CD4-positive, alpha-beta T cell treated with Interleukin-17A for 4 hours (primary cell): ENCODE data around the gene MTX1.
"Not testable (repeated sequence)": the region's sequence is repeated elsewhere in the genome, so short reads cannot be mapped to it uniquely, and the experiment has no call there.

Experiments
- DNase-seq: peaks from one replicate; pipeline ENCODE4 v3.0.0-alpha.2; 2020; ENCODE audit warnings: mixed read lengths

The MTX1 gene

DNA sequence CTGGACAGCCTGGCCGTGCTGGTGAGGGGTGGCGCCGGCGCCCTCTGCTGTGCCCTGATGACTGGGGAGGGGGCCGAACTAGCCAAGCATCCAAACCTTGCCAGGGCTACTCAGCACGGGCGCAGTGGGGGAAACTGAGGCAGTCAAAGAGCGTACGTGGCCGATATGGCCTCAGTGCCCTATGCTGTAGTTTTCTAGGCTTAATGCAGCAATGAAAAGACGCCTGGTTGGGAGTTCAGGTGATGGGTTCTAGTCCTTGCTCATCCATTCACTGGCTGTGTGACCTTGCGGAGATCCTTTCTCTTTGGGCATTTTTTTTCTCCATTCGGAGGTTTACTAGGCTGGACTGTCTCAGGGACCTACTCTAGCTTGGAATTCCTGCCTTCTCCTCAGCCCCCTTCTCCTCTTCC is 822 bp downstream of the MTX1 start:
- no peak for DNase-seq

DNA sequence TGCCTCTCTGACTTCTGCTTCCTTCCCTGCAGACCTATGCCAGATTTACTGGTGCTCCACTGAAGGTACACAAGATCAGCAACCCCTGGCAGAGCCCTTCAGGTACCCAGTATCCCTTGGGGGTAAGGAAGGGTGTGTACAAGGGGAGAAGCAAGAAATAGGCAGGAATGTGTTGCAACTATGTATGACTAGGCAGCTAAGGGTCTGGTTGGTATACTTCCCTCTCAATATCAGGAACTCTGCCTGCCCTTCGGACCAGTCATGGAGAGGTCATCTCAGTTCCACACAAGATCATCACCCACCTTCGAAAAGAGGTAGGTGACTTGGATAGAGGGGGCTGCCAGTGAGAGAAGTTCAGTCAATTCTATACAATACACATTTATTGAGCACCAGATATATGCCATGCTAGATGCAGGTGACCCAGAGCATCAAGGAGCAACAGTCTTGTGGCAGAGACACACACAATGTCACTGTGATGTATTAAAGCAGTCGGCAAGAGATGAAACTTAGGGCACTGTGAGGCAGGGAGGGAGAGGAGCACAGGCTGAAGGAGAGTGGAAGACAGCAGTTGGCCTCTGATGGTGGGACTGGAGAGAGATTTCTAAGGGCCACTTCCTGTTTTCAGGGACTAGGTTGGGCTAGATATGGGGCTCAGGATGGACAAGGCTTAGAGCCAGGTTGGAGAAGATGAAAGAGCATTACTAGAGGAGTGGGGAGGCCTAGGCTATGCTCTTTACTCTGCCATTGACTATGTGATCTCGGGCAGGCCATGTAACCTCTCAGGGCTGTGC is 2.0 kb downstream of the MTX1 start:
- no peak for DNase-seq

DNA sequence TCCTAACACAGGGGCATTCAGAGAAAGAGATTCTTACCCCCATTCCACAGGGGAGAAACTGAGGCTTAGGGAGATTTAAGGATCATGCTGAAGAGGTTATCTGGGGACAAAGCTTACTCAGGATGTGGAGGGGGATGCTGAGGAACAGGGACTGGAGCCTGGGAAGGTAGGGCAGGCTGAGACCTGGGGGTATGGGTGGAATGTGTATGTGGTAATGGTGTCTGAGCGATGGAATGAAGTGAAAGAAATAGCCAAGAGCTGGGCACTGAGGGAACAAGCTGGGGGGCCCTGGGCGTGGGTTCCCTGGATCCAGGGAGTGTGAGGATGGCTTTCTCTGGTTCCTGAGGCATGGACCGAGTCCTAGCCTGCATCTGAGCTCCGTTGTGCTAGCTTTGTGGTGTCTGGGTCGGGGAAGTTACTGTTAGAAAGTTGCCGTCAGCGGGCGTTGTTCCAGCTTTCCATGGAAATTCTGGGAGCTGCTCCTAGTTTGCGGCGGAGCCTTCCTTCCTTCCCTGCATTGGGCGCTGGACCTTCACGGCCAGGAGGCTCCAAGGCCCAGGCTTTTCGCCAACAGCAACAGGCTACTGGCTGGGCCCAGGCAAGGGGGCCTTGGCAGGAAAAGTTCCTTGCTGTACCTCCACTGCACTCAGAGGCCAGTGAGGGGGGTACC is 3.0 kb downstream of the MTX1 start:
- not testable (repeated sequence) for DNase-seq

DNA sequence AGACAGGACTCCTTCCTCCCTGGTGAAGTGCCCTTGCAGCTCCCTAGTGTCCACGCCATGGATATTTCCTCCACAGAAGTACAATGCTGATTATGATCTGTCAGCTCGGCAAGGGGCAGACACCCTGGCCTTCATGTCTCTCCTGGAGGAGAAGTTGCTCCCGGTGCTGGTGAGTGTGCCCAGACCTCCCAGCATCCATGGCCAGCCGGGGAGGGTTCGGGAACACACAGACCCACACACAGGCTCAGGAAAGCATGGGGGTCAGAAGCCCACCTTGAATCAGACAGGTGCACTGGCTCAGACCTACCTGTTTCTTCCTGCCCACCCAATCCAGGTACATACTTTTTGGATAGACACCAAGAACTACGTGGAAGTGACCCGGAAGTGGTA is 3.6 kb downstream of the MTX1 start:
- DNase-seq, result not testable (repeated sequence)

DNA sequence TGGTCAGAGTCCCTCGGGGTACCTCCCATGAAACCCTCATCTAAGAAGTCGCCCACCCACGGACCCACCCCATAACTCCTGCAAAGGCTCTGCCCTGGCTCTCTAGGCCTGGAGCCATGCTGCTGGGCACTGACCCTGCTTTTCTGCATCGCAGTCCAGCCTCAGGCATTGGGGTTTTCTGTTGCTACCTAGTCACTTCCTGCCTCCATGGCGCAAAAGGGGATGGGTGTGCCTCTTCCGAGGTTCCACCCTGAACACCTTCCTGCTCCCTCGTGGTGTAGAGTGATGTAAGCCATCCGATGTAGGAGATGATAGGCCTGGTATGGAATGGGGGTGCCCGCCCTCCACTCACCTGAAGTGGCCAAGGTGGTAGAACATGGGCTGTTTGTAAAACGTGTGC is 6.2 kb downstream of the MTX1 start:
- DNase-seq, result not testable (repeated sequence)

DNA sequence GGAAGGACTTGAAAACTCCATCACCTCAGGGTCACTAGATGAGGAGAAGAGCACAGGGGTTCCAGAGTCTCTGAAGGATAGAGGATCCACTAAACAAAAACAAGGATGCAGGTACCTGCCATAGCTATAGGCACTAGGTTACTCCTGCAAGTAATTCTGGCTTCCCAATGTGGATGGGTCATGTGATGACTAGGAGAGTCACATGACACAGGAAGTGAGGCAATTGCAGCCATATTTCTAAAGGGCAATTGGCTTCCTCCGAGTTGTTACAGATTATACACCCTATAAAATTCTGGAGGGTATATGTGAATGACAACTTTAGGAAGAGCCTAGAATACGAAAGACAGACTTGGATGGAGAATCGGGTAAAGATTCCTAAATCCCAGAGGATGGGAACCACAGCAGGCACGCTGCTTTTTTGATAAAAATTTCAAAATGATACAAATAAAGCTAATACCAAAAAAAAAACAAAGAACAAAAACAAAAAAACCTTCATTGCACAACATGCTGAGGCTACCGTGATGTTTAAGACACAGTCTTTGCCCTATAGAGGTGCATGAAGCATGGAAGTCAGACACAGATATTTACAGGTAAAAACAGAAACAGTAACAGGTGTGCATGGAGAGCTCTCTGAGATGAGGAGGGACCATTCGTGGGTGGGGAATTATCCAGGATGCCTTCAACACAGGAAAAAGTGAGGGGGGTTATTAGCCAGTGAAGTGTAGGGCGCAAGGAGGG is 10.5 kb downstream of the MTX1 start:
- DNase-seq, result peak; percentile 21

DNA sequence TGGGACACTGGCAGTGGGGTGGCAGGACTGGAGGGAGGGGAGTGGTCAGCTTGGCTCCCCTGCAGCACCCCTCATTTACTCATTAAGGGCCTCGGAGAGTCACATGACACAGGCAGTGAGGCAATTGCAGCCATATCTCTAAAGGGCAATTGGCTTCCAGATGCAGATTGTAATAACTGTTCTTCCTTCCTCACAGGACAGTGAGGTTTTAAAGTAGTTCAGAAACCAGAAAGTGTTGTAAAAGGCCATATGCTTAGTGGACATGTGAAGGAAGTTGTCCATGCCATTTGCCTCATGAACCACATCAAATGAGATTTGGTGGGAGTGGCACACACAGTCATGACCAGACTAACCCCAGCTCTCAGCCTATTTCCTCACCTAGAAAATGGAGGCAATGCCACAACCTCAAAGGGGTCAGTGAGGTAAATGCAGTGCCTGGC is 11.1 kb downstream of the MTX1 start:
- DNase-seq, result no peak

DNA sequence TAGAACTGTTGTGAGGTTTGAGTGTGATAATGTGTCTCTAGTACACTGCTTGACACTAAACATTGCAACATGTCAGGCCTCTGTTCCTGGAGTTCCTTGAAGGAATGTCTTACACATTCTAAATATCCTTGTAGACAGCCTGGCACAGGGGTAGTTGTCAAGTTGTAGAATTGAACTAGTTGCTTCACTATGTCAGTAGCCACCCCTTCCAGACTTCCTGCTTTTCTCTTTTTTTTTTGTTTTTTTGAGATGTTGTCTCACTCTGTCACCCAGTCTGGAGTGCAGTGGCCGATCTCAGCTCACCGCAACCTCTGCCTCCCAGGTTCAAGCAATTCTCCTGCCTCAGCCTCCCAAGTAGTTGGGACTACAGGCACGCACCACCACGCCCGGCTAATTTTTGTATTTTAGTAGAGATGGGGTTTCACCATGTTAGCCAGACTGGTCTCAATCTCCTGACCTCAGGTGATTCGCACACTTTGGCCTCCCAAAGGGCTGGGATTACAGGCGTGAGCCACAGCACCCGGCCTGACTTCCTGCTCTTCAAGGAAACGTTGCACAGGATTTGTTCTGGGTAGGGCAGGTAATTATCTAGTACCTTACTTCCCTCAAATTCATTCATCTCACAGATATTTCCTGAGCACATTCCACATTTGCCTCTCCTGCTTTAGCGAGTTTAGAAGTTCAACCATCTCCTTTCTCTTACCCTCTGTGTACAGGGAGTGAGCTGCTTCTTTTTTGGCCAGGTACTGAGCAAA is 11.9 kb downstream of the MTX1 start:
- not testable (repeated sequence) for DNase-seq

DNA sequence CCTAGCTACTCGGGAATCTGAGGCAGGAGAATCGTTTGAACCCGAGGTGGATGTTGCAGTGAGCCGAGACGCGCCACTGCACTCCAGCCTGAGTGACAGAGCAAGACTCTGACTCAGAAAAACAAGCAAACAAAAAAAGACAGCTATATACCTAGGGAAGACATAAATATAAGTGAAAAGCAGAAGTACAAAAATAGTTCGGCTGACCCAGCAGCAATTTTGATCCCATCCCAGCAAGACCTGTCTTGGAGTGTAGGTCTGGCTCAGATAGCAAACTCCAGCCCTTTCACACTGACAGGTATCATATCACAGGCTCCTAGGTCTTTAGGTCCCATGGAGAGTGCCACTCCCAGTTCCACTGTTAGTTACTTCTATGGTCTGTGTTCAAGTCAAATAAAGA is 14.6 kb downstream of the MTX1 start:
- no peak for DNase-seq

DNA sequence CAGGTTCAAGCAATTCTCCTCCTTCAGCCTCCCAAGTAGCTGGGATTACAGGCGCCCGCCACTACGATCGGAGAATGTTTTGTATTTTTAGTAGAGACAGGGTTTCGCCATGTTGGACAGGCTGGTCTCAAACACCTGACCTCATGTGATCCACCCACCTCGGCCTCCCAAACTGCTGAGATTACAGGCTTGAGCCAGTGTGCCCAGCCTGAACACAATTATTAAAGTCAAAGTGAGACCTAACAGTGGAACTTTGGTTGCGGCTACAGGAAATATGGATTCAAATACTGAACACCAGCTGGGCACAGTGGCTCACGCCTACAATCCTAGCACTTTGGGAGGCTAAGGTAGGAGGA is 16.9 kb downstream of the MTX1 start:
- not testable (repeated sequence) for DNase-seq

DNA sequence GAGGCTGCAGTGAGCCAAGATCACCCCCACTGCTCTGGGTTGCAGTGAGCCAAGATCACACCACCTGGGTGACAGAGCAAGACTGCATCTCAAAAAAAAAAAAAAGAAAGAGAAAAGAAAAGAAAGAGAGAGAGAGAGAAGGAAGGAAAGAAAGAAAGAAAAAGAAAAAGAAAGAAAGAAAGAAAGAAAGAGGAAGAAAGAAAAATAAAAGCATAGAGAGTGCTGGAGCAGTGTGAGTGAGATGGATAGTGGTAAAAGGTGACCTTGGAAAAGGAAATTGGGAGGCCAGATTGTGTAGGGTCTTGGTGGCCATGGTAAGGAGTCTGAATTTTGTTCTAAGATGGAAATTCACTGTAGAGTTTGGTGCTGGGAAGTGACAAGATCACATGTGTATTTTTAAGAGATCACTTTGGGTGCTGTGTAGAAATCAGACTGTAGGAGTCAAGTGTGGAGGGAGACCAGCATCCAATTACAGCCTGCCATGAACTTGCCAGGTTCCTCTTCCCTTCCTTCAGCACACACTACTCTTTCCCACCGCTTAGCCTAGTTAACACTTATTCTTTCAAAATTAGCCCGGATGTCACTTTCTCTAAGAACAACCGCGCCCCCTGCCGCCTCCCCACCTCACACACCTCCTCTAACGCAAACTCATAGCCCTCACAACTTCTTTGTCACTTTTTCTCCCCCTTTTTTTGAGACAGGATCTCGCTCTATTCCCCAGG is 17.9 kb downstream of the MTX1 start:
- peak; percentile 90 for DNase-seq

DNA sequence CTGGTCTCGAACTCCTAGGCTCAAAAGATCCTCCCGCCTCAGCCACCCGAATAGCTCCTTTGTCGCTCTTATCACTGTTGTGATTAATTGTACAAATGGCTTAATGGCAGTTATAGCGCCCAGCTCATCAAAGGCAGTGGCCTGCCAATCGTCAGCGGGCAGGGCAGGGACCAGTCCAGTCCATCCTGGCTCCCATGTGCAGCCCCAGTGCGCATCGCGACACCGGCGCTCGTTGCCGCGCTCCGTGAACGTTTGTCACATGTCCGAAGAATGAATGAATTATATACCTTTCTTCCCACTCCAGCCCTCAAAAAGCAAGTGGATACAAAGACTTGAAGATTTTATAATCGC is 18.4 kb downstream of the MTX1 start:
- DNase-seq, result peak; percentile 45

DNA sequence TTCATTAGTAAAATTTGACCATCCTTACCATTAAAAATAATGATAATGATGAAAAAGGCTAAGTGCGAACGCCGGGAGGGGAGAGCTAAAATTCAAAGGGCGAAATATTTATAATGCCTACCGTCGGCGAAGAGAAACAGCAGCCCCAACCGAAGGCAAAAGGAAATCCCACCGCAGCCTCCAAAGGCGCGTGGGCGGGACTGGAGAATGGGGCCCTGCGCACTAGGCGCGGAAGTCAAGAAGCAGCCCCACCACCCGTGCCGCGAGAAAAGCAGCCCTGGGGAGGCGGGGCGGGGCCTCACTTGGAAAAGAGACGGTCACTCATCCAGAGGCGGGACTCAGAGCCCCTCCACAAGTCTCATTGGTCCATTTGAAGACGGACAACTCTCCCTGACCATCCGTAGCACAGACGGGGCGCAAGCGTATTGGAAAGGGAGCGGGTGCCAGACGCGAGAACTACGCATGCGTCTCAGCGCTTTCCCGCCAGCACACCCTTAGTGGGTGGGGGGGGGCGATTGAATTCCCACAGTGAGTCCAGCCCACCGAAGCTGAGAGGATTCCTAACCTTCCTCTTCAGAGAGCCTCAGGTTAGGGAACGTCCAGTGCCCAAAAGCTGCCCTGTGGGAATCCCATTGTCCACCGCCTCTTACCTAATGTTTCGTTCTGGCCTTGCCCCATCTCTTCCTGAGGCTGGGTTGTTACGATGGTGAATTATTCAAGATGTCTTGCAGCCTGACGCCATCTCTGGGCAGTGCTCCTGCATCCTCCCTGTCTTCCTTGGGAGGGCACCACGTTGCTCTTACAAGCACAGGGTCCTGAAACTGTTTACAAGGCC is 19.0 kb downstream of the MTX1 start:
- DNase-seq, result peak; percentile 98

DNA sequence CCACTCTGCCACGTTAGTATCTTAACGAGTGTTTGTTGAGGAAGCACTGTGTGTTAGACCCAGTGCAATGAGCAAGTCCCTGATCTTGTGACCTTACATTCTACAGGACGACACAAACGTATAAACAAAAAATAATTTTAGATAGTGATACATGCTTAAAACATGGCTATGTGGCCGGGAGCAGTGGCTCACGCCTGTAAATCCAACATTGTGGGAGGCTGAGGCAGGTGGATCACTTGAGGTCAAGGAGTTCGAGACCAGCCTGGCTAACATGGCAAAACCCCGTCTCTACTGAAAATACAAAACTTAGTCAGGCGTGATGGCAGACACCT is 19.6 kb downstream of the MTX1 start:
- no peak for DNase-seq

DNA sequence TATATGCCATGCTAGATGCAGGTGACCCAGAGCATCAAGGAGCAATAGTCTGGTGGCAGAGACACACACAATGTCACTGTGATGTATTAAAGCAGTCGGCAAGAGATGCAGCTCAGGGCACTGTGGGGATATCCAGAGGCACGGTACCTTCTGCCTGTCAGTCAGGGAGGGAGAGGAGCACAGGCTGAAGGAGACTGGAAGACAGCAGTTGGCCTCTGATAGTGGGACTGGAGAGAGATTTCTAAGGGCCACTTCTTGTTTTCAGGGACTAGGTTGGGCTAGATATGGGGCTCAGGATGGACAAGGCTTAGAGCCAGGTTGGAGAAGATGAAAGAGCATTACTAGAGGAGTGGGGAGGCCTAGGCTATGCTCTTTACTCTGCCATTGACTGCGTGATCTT is 22.8 kb downstream of the MTX1 start:
- DNase-seq, result not testable (repeated sequence)

DNA sequence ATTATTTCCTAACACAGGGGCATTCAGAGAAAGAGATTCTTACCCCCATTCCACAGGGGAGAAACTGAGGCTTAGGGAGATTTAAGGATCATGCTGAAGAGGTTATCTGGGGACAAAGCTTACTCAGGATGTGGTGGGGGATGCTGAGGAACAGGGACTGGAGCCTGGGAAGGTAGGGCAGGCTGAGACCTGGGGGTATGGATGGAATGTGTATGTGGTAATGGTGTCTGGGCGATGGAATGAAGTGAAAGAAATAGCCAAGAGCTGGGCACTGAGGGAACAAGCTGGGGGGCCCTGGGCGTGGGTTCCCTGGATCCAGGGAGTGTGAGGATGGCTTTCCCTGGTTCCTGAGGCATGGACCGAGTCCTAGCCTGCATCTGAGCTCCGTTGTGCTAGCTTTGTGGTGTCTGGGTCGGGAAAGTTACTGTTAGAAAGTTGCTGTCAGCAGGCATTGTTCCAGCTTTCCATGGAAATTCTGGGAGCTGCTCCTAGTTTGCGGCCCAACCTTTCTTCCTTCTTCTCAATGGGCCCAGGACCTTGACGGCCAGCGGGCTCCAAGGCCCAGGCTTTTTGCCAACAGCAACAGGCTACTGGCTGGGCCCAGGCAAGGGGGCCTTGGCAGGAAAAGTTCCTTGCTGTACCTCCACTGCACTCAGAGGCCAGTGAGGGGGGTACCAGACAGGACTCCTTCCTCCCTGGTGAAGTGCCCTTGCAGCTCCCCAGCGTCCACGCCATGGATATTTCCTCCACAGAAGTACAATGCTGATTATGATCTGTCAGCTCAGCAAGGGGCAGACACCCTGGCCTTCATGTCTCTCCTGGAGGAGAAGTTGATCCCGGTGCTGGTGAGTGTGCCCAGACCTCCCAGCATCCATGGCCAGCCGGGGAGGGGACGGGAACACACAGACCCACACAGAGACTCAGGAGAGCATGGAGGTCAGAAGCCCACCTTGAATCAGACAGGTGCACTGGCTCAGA is 23.8 kb downstream of the MTX1 start:
- not testable (repeated sequence) for DNase-seq

DNA sequence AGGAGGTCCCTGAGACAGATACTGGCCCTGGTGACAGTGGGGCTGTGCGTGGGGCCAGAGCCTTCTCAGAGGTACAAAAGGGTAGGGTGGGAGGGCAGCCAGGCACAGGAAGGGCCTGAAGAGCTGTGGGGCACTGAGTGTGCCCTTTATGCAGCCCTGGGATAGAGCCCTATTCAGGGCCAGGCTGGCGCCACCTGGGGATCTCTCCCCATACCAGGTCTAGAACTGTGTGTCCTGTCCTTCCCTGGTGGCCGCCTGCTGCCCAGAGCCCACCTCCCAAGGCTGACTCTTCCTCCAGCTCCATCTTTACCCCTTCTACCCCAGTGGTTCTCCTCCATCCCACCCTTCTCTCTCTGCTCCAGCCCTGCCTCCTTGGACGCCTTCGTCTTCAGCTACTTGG is 25.0 kb downstream of the MTX1 start:
- DNase-seq, result not testable (repeated sequence)

DNA sequence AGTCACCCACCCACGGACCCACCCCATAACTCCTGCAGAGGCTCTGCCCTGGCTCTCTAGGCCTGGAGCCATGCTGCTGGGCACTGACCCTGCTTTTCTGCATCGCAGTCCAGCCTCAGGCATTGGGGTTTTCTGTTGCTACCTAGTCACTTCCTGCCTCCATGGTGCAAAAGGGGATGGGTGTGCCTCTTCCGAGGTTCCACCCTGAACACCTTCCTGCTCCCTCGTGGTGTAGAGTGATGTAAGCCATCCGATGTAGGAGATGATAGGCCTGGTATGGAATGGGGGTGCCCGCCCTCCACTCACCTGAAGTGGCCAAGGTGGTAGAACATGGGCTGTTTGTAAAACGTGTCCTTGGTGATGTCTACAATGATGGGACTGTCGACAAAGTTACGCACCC is 26.9 kb downstream of the MTX1 start:
- not testable (repeated sequence) for DNase-seq

DNA sequence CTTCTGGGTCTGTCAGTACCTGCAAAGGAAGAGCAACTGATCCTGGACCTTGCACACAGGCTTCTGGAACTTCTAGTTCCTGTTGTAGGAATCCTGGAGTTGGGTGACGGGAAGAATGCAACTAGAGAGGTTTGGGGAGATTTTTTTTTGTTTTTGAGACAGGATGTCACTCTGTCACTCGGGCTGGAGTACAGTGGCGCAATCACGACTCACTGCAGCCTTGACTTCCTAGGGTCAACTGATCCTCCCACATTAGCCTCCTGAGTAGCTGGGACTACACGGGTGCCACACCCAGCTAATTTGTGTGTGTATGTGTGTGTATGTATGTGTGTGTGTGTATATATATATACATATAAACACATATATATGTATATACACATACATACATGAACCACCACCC is 28.0 kb downstream of the MTX1 start:
- no peak for DNase-seq

DNA sequence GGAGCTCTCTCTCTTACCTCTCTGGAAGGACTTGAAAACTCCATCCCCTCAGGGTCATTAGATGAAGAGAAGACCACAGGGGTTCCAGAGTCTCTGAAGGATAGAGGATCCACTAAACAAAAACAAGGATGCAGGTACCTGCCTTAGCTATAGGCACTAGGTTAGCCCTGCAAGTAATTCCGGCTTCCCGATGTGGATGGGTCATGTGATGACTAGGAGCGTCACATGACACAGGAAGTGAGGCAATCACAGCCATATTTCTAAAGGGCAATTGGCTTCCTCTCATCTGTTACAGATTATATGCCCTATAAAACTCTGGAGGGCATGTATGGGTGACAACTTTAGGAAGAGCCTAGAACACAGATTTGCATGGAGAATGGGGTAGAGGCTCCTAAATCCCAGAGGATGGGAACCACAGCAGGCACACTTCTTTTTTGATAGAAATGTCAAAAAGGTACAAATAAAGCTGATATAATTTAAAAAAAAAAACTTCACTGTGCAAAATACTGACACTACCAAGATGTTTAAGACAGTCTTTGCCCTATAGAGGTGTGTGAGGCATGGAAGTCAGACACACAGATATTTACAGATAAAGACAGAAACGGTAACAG is 32.7 kb downstream of the MTX1 start:
- DNase-seq, result peak; percentile 75
